Subcutaneous abdominal adipose tissue (tissue), 5 donors: ENCODE data around the gene LGR4.
A peak's percentile ranks its signal among the peaks of the same experiment; 100 is the strongest.

Experiments
- H3K27ac ChIP-seq: one replicate; pipeline ENCODE4 v1.7.0; 2013; ENCODE audit warnings: low read depth, mild to moderate bottlenecking, inconsistent platforms, low read length, moderate library complexity
- H3K27me3 ChIP-seq, 5 donors: one replicate each; pipeline ENCODE4 v1.7.0; 2013; ENCODE audit warnings: low read length in 5 of 5, inconsistent platforms in 1 of 5; ENCODE audit not compliant: control insufficient read depth in 5 of 5, insufficient read depth in 4 of 5
- H3K36me3 ChIP-seq, 5 donors: one replicate each; pipeline ENCODE4 v1.7.0; 2013; ENCODE audit warnings: low read length in 5 of 5; ENCODE audit not compliant: control insufficient read depth in 5 of 5, insufficient read depth in 5 of 5
- H3K4me1 ChIP-seq, 5 donors: one replicate each; pipeline ENCODE4 v1.7.0; 2013; ENCODE audit warnings: low read length in 5 of 5, mild to moderate bottlenecking in 3 of 5, moderate library complexity in 1 of 5; ENCODE audit not compliant: control insufficient read depth in 5 of 5, insufficient read depth in 5 of 5
- H3K4me3 ChIP-seq, 5 donors: one replicate each; pipeline ENCODE4 v1.7.0; 2013; ENCODE audit warnings: low read length in 5 of 5, low read depth in 1 of 5
- H3K9ac ChIP-seq, 5 donors: one replicate each; pipeline ENCODE4 v1.7.0; 2013; ENCODE audit warnings: low read length in 5 of 5, mild to moderate bottlenecking in 4 of 5, moderate library complexity in 3 of 5
- H3K9me3 ChIP-seq, 5 donors: one replicate each; pipeline ENCODE4 v1.7.0; 2013; ENCODE audit warnings: low read length in 5 of 5; ENCODE audit not compliant: control insufficient read depth in 5 of 5
- donor health status: healthy.
- donor health status: healthy.
- donor health status: healthy.
- donor health status: healthy.
- donor health status: healthy.

The LGR4 gene

DNA sequence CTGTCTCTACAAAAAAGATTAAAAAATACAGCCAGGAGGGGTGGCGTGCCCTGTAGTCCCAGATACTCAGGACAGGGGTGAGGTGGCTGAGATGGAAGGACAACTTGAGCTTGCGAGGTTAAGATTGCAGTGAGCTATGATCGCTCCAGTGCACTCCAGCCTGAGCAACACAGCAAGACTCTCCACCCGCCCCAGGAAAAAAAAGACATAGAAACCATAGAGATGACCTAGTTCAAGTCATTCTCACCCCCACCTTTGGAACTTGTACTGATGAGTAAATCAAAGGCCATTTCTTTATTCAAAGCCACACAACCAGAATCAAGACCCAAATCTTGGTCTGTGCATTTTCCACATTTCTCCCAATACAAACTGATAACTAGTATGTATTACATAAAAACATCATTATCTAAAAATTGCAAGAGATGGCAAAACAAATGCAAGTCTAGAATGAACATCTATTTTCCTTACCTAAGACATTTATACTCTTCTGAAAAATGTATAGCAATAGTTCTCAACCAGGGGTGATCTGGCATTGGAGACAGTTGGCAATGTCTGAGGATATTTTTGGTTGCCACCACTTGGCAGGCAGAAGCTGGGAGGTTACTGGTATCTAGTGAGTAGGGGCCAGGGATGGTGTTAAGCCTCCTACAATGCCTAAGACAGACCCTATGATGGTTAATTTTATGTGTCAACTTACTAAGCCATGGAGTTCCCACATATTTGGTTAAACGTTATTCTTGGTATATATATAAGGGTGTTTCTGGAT lies 34.6 kb downstream of the LGR4 start:
- Histone ChIP-seq H3K4me3 (no peak overlapping the region), H3K36me3 (no peaks in the 10 kb centered on the region), H3K27ac (no peak overlapping the region), H3K27me3 (no peaks in the 10 kb centered on the region), H3K9me3 (no peaks in the 10 kb centered on the region), H3K9ac (no peak overlapping the region), H3K4me1 (peaks cover 0 to 5% (median 0%) of the 10 kb centered on the region in 5 donors)

DNA sequence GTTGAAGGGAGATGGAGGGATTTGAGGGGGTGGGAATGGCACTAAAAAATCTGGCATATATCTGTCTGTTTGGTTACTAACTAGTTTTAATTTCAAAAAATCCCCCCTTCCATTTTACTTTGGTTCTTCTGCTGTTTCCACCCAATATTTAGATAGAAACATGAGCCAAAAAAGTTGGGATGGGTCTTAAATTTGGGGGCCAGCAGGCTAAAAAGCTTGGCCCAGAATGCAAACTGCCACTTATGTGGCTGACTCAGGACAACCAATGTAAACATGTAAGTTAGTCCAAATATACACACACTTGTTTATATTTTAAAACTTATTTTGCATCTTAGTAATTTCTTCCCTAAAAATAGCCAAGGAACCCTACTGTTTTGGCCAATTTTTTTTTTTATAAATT lies 35.7 kb downstream of the LGR4 start:
- H3K9ac ChIP-seq: no peak overlapping the region
- H3K27ac ChIP-seq: no peak overlapping the region
- H3K9me3 ChIP-seq: no peaks in the 10 kb centered on the region
- peaks cover 0 to 5% (median 0%) of the 10 kb centered on the region in 5 donors for H3K4me1 ChIP-seq
- H3K36me3 ChIP-seq: no peaks in the 10 kb centered on the region
- H3K4me3 ChIP-seq: no peak overlapping the region
- no peaks in the 10 kb centered on the region for H3K27me3 ChIP-seq

DNA sequence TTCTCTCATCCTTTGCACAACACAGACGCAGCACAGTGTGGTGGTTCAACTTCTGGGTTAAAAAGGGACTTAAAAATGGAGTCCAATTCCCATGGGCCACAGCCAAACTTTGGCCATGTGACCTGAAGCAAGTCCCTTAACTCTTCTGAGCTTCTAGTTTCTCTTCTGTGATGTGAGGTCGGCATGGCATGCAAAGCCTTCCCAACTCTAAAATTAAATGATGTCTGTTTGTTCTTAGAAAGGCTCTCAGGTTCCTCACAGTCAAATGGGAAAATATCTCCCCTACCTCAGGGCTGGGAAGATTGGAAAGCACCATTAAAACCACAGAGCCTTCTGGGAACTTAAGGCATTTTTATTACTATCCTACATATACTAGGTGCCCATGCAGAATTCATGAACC lies 38.8 kb downstream of the LGR4 start:
- no peaks in the 10 kb centered on the region for H3K27me3 ChIP-seq
- H3K9me3 ChIP-seq: no peaks in the 10 kb centered on the region
- no peak overlapping the region for H3K9ac ChIP-seq
- H3K4me3 ChIP-seq: no peak overlapping the region
- peaks cover 0 to 17% (median 7%) of the 10 kb centered on the region in 5 donors for H3K4me1 ChIP-seq
- peaks cover 0 to under 1% (median 0%) of the 10 kb centered on the region in 5 donors for H3K36me3 ChIP-seq
- no peak overlapping the region for H3K27ac ChIP-seq

DNA sequence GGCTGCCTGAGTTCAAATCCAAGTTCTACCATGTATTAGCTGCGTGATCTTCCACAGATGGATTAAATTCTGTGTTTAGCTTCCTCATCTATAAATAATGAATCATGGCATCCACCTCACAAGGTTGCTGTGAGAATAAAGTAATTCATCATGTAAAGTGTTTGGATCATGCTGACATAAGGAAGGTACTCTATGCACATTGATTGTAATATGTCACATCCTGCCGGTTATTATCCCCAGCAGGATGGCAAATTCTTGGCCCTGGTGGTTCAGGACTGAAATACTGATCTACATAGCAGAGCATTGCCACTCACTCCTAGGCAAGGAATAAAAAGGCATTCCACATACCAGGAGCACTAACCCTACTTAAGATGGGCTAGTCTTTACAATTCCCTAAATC lies 40.8 kb downstream of the LGR4 start:
- no peak overlapping the region for H3K9ac ChIP-seq
- H3K4me3 ChIP-seq: no peak overlapping the region
- peaks cover 0 to 2% (median 0%) of the 10 kb centered on the region in 5 donors for H3K36me3 ChIP-seq
- peaks cover 0 to 25% (median 17%) of the 10 kb centered on the region in 5 donors for H3K4me1 ChIP-seq
- H3K9me3 ChIP-seq: no peaks in the 10 kb centered on the region
- H3K27me3 ChIP-seq: no peaks in the 10 kb centered on the region
- H3K27ac ChIP-seq: no peak overlapping the region

DNA sequence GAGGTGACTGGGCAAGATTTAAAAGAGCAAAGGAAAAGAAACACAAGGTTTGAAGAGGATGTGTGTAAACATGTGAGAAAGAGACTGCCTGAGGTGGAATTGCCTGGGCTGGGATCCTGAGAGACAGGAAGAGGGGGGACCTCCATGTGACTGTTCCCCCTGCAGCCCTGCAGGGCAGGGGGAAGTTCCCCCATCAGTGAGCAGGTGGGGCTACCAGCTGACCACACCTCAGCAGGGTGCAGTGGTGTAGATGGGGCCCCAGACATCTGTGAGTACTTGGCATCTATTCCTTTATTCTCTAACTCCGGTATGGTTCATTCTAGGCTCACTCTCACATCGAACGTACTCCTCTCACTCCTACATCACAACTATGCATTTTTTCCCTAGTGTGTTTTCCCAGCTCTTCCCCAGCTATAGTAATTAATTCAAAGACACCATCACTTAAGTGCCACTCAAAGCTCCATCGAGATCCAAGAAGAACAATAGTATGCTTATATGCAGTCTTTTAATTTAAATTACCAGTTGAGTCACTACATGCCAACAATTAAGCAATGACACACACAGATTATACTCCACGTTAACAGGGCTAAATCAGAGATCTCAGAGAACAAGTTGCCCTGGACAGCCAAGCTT lies 42.7 kb downstream of the LGR4 start:
- H3K4me3 ChIP-seq: no peak overlapping the region
- peaks cover 0 to 2% (median 0%) of the 10 kb centered on the region in 5 donors for H3K36me3 ChIP-seq
- H3K9ac ChIP-seq: peak overlapping the region in 1 of 5 donors; percentile 10
- H3K27me3 ChIP-seq: no peaks in the 10 kb centered on the region
- peaks cover 0 to 29% (median 21%) of the 10 kb centered on the region in 5 donors for H3K4me1 ChIP-seq
- peak overlapping the region; percentile 25 for H3K27ac ChIP-seq
- H3K9me3 ChIP-seq: no peaks in the 10 kb centered on the region

DNA sequence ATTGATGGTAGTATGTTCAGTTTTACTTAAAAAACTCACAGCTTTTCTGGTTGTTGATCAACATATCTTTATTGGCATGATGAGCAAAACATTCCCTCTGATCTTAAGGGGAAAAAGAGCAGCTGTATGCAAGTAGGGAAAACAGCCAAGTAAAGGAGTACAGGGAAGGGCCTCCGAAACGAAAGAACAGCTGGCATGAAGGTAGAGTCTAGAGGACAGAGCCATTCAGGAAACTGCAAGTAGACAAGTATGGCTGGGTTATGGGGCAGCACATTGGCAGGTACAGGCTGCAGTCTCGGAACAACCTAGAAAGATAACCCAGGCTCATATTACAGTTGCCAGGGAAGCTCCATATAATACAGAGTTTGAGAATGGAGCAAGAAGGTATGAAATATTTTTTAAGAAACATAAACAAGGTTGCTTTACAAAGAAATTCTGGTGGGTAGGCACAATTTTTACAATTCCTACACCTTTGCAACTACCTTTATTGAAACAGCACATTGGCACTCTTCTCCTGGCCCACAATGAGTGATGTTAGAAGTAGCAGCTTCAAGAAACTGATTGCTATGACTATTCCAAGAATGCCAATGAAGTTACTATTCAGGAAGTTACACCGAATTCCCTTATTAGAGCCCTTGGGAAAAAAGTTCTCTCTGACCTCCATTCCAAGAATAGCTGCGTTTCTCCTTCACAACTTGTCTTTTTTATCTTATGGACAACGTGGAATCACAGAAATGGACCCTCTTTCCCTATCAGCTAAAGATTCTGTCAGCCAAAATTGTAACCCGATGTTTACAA lies 45.2 kb downstream of the LGR4 start:
- peak overlapping the region in 1 of 5 donors; percentile 13 for H3K4me3 ChIP-seq
- no peaks in the 10 kb centered on the region for H3K9me3 ChIP-seq
- H3K27me3 ChIP-seq: no peaks in the 10 kb centered on the region
- H3K4me1 ChIP-seq: peaks cover 0 to 49% (median 33%) of the 10 kb centered on the region in 5 donors
- H3K9ac ChIP-seq: peak overlapping the region in 2 of 5 donors; percentile 13 to 18
- peaks cover 0 to 2% (median 0%) of the 10 kb centered on the region in 5 donors for H3K36me3 ChIP-seq
- peak overlapping the region; percentile 80 for H3K27ac ChIP-seq

DNA sequence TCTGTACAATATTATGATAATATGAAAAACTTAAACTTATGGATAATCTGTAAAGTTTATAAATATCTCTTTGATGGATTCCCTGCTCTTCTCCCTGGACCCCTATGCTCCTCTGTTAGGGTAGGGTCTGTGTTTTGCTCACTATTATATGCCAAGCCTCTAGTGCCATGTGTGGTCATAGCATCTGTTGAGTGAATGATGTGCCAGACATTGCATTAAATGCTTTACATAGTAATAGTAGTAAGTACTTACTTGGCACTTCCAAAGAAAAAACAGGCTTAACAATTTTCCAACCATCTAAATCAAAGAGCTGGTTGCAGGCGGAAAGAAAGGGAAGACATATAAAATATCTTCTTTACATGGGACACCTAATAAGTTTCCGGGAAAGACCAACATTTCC lies 46.8 kb downstream of the LGR4 start:
- H3K27ac ChIP-seq: peak overlapping the region; percentile 34
- H3K9me3 ChIP-seq: no peaks in the 10 kb centered on the region
- H3K4me3 ChIP-seq: no peak overlapping the region
- H3K9ac ChIP-seq: no peak overlapping the region
- peaks cover 0 to 63% (median 37%) of the 10 kb centered on the region in 5 donors for H3K4me1 ChIP-seq
- H3K36me3 ChIP-seq: peaks cover 0 to 2% (median 0%) of the 10 kb centered on the region in 5 donors
- H3K27me3 ChIP-seq: no peaks in the 10 kb centered on the region

DNA sequence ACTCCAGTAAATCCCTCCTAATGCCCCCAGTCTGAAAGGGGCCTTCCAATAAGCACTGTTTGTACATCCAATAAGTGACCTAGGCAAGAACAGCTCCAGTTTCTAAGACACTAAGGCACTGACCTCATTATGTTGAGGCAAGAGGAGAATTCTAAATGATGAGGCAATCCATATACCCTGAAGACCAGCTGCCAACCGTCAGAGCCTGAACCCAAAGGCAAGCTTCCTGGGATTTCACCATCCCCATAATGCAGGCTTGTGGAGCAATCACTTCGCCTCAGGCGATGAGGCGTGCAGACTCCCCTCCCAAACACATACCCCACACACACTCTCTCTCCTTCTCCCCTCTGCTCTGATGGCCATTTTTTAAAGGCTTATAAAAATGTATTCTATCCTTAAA lies 49.5 kb downstream of the LGR4 start:
- Histone ChIP-seq H3K36me3 (no peaks in the 10 kb centered on the region), H3K9me3 (no peaks in the 10 kb centered on the region), H3K9ac (peak overlapping the region in 1 of 5 donors; percentile 78), H3K27me3 (no peaks in the 10 kb centered on the region), H3K4me1 (peaks cover 0 to 53% (median 27%) of the 10 kb centered on the region in 5 donors), H3K4me3 (no peak overlapping the region), H3K27ac (peak overlapping the region; percentile 92)

DNA sequence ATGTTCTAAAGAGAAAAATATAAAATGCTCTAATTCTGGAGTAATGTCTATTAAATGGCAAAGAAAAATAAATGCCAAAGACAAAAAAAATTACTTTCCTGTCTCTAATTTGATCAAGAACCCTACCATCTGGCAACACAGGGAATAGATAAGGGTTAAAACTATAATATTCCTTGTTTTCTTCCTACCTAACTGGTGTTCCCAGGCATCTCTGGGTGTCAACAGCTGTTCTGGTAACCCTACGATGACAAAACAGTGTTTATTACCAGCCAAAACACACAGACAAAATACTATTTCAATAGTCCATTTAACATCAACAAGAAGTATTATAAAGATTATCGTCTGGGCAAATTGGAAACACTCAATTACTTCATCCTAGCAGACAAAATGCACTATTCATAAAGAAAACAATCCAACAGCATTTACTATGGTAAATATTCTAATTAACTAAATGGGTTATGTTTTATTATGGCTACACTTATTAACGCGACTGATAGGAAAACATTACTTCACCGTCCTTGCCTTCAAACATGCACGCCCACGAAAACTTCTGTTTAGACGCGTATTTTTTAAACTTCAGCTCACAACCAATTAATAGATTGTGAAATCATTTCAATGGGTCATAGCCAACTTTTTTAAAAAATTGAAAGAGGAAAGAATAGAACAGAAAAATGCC lies 50.6 kb downstream of the LGR4 start:
- Histone ChIP-seq H3K4me1 (peaks cover 0 to 42% (median 21%) of the 10 kb centered on the region in 5 donors), H3K27me3 (no peaks in the 10 kb centered on the region), H3K27ac (peak overlapping the region; percentile 92), H3K9ac (peak overlapping the region in 2 of 5 donors; percentile 68 to 78), H3K9me3 (no peaks in the 10 kb centered on the region), H3K36me3 (no peaks in the 10 kb centered on the region), H3K4me3 (peak overlapping the region in 1 of 5 donors; percentile 35)
